HCT116 (cell line): ENCODE results near the gene SPPL2B. TPM values are rescaled to one million over a fixed set of nuclear protein-coding genes. Genes with fewer than 3 reads are reported as not detected.

Source experiments
- ATAC-seq: fragments of 200-7000 bp; cut with Tn5 transposase; 2 replicates; pipeline ENCODE4 v1.9.1; 2020; ENCODE audit warnings: mild to moderate bottlenecking, moderate library complexity
- BruUV-seq: library from RNA; stranded (reverse); fragments of 400-500 nt; replicated peaks from 2 replicates; lab custom pipeline; 2021; lab: Mats Ljungman, UMichigan
- CTCF ChIA-PET: fragments of 300-600 bp; sonication (Branson Sonifier 250); formaldehyde crosslinking; loops from one replicate; lab custom pipeline; 2021; ENCODE audit warnings: antibody characterized with exemption; lab: Charles Lee
- POLR2A ChIA-PET: fragments of 300-600, 350-600 bp; sonication (Branson Sonifier 250); formaldehyde crosslinking; loops from one replicate; lab custom pipeline; 2021; ENCODE audit warnings: antibody characterized with exemption; lab: Charles Lee
- RAD21 ChIA-PET, 2 experiments: fragments of 300-600 bp; sonication (Branson Sonifier 250); formaldehyde crosslinking; loops; one replicate each; lab custom pipeline; 2023; ENCODE audit warnings: low total read pairs in 2 of 2; ENCODE audit not compliant: uncharacterized antibody in 2 of 2, unreplicated experiment in 2 of 2, low non-redundant PET in 1 of 2; lab: Charles Lee
- DNase-seq: peaks from one replicate; pipeline ENCODE4 v3.0.0-alpha.2; 2010; ENCODE audit warnings: low read depth, low spot score
- H2AFZ ChIP-seq: fragments of 200-600 bp; shearing (Covaris generic), sonication (generic); 2 replicates; pipeline ENCODE4 v1.6.1; 2017; ENCODE audit warnings: low read depth, mixed run types, mixed read lengths, antibody characterized with exemption, low read length; ENCODE audit not compliant: poor library complexity, severe bottlenecking
- H3K27ac ChIP-seq: 2 replicates; pipeline ENCODE4 v1.5.1; 2012; ENCODE audit warnings: low read depth, low read length
- H3K27me3 ChIP-seq: fragments of 200-600 bp; sonication (generic); 2 replicates; pipeline ENCODE4 v1.6.1; 2016; ENCODE audit warnings: mixed run types, low read length, mixed read lengths; ENCODE audit not compliant: insufficient read depth
- H3K36me3 ChIP-seq, 2 experiments: fragments of 200-500 bp in 1 of 2; fragments of 200-600 bp in 1 of 2; sonication (Bioruptor generic) in 1 of 2; sonication (generic) in 1 of 2; 2 replicates each; pipeline versions ENCODE4 v1.5.1 to v1.6.1; 2014 to 2016; ENCODE audit warnings: low read length in 2 of 2, inconsistent platforms in 1 of 2, mixed read lengths in 1 of 2, mixed run types in 1 of 2; ENCODE audit not compliant: insufficient read depth in 2 of 2, control insufficient read depth in 1 of 2
- H3K4me1 ChIP-seq, 2 experiments: fragments of 200-600 bp in 1 of 2; sonication (generic) in 1 of 2; 2 replicates each; pipeline versions ENCODE4 v1.5.1 to v1.6.1; 2012 to 2017; ENCODE audit warnings: low read length in 2 of 2, inconsistent platforms in 1 of 2, mild to moderate bottlenecking in 1 of 2, mixed read lengths in 1 of 2, mixed run types in 1 of 2, moderate library complexity in 1 of 2; ENCODE audit not compliant: insufficient read depth in 2 of 2, control insufficient read depth in 1 of 2
- H3K4me2 ChIP-seq: fragments of 200-600 bp; sonication (generic); 2 replicates; pipeline ENCODE4 v1.6.1; 2017; ENCODE audit warnings: mixed run types, low read length, mixed read lengths
- H3K4me3 ChIP-seq, 2 experiments: fragments of 200-600 bp in 1 of 2; sonication (generic) in 1 of 2; replicated peaks in 1 of 2; 2 replicates each; pipeline ENCODE4 v1.5.1; 2011 to 2016; ENCODE audit warnings: low read length in 2 of 2, control low read depth in 1 of 2, low read depth in 1 of 2, mild to moderate bottlenecking in 1 of 2, mixed read lengths in 1 of 2, mixed run types in 1 of 2
- H3K79me2 ChIP-seq: fragments of 200-600 bp; sonication (generic); 2 replicates; pipeline ENCODE4 v1.6.1; 2017; ENCODE audit warnings: mild to moderate bottlenecking, mixed run types, low read length, moderate library complexity, mixed read lengths; ENCODE audit not compliant: insufficient read depth
- H3K9ac ChIP-seq: fragments of 200-600 bp; sonication (generic); 2 replicates; pipeline ENCODE4 v1.6.1; 2016; ENCODE audit warnings: low read length, mixed read lengths
- H3K9me2 ChIP-seq: fragments of 200-600 bp; sonication (generic), shearing (Covaris generic); 2 replicates; pipeline ENCODE4 v1.6.1; 2017; ENCODE audit warnings: mixed run types, mild to moderate bottlenecking, moderate library complexity; ENCODE audit not compliant: insufficient read depth
- H3K9me3 ChIP-seq, 2 experiments: fragments of 200-500 bp in 1 of 2; fragments of 200-600 bp in 1 of 2; sonication (Bioruptor generic) in 1 of 2; sonication (generic) in 1 of 2; 2 replicates each; pipeline ENCODE4 v1.6.1; 2014 to 2017; ENCODE audit warnings: low read length in 2 of 2, mixed read lengths in 2 of 2, inconsistent platforms in 1 of 2, low read depth in 1 of 2, mild to moderate bottlenecking in 1 of 2, mixed run types in 1 of 2, moderate library complexity in 1 of 2; ENCODE audit not compliant: control insufficient read depth in 1 of 2, insufficient read depth in 1 of 2
- H4K20me1 ChIP-seq: fragments of 200-600 bp; sonication (generic), shearing (Covaris generic); 2 replicates; pipeline ENCODE4 v1.6.1; 2017; ENCODE audit warnings: mixed run types, mild to moderate bottlenecking, moderate library complexity; ENCODE audit not compliant: insufficient read depth
- MAX ChIP-seq: IDR thresholded peaks from 2 replicates; pipeline ENCODE4 v1.6.1; 2012
- POLR2AphosphoS5 ChIP-seq: IDR thresholded peaks from 2 replicates; pipeline ENCODE4 v1.6.1; 2011; ENCODE audit warnings: mild to moderate bottlenecking, low read depth, low read length, moderate library complexity
- RAD21 ChIP-seq: IDR thresholded peaks from 2 replicates; pipeline ENCODE4 v1.6.1; 2012; ENCODE audit warnings: low read depth, mild to moderate bottlenecking
- SIN3A ChIP-seq: IDR thresholded peaks from 2 replicates; pipeline ENCODE4 v1.6.1; 2012; ENCODE audit warnings: low read depth
- SP1 ChIP-seq: IDR thresholded peaks from 2 replicates; pipeline ENCODE4 v1.6.1; 2012; ENCODE audit warnings: low read depth
- SRF ChIP-seq: IDR thresholded peaks from 2 replicates; pipeline ENCODE4 v1.6.1; 2012; ENCODE audit warnings: low read depth
- YY1 ChIP-seq: IDR thresholded peaks from 2 replicates; pipeline ENCODE4 v1.6.1; 2011; ENCODE audit warnings: low read length, low read depth, moderate library complexity, mild to moderate bottlenecking; ENCODE audit not compliant: insufficient replicate concordance; ENCODE audit errors: extremely low read depth
- ZFX ChIP-seq: fragments of 450-650 bp; IDR thresholded peaks from 2 replicates; pipeline ENCODE4 v1.6.1; 2017
- intact Hi-C: fragments of 100-400 bp; cut with micrococcal nuclease; formaldehyde crosslinking; loops from 2 replicates; pipeline ENCODE4 v1.10.0; 2022
- total RNA-seq: library from RNA; stranded (reverse); gene quantifications from one replicate; pipeline ENCODE4 v1.2.1, GENCODE V29; 2021; ENCODE audit not compliant: unreplicated experiment
- TF ChIP-seq, protein P1 (sequence below), 3 experiments: fragments of 200-600 bp in 1 of 3; sonication (generic) in 1 of 3; IDR thresholded peaks in 2 of 3; conservative IDR thresholded peaks in 1 of 3; 2 replicates each; pipeline ENCODE4 v1.5.1; 2012 to 2017; ENCODE audit warnings: low read depth in 2 of 3, low read length in 2 of 3, antibody characterized with exemption in 1 of 3, borderline replicate concordance in 1 of 3, control low read depth in 1 of 3, mild to moderate bottlenecking in 1 of 3, mixed read lengths in 1 of 3, mixed run types in 1 of 3, moderate library complexity in 1 of 3; ENCODE audit not compliant: insufficient read depth in 1 of 3
- TF ChIP-seq, protein P2 (sequence below): IDR thresholded peaks from 2 replicates; pipeline ENCODE4 v1.6.1; 2012; ENCODE audit warnings: low read depth

The SPPL2B gene
- total RNA-seq, 1 experiment from 2014 or later, result 83.1 TPM

- Histone ChIP-seq H3K27ac (no peak overlapping the region), H3K9me2 (no peaks in the 10 kb centered on the region), H2AFZ (no peak overlapping the region), H3K27me3 (no peaks in the 10 kb centered on the region), H3K4me2 (no peak overlapping the region), H3K79me2 (no peaks in the 10 kb centered on the region), H3K4me3 (no peak overlapping the region), H3K4me1 (no peaks in the 10 kb centered on the region), H3K36me3 (no peaks in the 10 kb centered on the region), H4K20me1 (no peaks in the 10 kb centered on the region), H3K9me3 (no peaks in the 10 kb centered on the region), H3K9ac (no peak overlapping the region)
- ATAC-seq, result no peak
- ChIA-PET CTCF (no interaction called here), POLR2A (no interaction called here), RAD21 (no interaction called here)
- no peak for DNase-seq
- BruUV-seq, result no TSS peak
- intact Hi-C loops, result no loop called here
- TF ChIP-seq MAX (no peak), SP1 (no peak), SRF (no peak), ZFX (no peak), SIN3A (no peak), RAD21 (no peak), POLR2AphosphoS5 (no peak), YY1 (no peak)
- TF ChIP-seq, protein P1, sequence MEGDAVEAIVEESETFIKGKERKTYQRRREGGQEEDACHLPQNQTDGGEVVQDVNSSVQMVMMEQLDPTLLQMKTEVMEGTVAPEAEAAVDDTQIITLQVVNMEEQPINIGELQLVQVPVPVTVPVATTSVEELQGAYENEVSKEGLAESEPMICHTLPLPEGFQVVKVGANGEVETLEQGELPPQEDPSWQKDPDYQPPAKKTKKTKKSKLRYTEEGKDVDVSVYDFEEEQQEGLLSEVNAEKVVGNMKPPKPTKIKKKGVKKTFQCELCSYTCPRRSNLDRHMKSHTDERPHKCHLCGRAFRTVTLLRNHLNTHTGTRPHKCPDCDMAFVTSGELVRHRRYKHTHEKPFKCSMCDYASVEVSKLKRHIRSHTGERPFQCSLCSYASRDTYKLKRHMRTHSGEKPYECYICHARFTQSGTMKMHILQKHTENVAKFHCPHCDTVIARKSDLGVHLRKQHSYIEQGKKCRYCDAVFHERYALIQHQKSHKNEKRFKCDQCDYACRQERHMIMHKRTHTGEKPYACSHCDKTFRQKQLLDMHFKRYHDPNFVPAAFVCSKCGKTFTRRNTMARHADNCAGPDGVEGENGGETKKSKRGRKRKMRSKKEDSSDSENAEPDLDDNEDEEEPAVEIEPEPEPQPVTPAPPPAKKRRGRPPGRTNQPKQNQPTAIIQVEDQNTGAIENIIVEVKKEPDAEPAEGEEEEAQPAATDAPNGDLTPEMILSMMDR (IDR thresholded peaks at IDR 0.05 in 2 of 3, conservative IDR thresholded peaks at IDR 0.05 in 1 of 3; ENCODE audit: borderline replicate concordance in 1 of 3, insufficient read depth in 1 of 3, low read depth in 2 of 3, low read length in 2 of 3), result no peak
- TF ChIP-seq, protein P2, sequence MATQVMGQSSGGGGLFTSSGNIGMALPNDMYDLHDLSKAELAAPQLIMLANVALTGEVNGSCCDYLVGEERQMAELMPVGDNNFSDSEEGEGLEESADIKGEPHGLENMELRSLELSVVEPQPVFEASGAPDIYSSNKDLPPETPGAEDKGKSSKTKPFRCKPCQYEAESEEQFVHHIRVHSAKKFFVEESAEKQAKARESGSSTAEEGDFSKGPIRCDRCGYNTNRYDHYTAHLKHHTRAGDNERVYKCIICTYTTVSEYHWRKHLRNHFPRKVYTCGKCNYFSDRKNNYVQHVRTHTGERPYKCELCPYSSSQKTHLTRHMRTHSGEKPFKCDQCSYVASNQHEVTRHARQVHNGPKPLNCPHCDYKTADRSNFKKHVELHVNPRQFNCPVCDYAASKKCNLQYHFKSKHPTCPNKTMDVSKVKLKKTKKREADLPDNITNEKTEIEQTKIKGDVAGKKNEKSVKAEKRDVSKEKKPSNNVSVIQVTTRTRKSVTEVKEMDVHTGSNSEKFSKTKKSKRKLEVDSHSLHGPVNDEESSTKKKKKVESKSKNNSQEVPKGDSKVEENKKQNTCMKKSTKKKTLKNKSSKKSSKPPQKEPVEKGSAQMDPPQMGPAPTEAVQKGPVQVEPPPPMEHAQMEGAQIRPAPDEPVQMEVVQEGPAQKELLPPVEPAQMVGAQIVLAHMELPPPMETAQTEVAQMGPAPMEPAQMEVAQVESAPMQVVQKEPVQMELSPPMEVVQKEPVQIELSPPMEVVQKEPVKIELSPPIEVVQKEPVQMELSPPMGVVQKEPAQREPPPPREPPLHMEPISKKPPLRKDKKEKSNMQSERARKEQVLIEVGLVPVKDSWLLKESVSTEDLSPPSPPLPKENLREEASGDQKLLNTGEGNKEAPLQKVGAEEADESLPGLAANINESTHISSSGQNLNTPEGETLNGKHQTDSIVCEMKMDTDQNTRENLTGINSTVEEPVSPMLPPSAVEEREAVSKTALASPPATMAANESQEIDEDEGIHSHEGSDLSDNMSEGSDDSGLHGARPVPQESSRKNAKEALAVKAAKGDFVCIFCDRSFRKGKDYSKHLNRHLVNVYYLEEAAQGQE, result no peak
Observed at GRCh38 chr19:2291185-2291751, 37.2 kb upstream of the SPPL2B start.
